Calu3 (cell line): ENCODE results near the gene PPP1R16B. TPM values are rescaled to one million over a fixed set of nuclear protein-coding genes. Genes with fewer than 3 reads are reported as not detected.

Experiments
- BruUV-seq: library from RNA; stranded (reverse); fragments of 400-500 nt; replicated peaks from 2 replicates; lab custom pipeline; 2021; lab: Mats Ljungman, UMichigan
- CTCF ChIA-PET: fragments of 300-600 bp; sonication (Branson Sonifier 250); formaldehyde crosslinking; loops from one replicate; lab custom pipeline; 2022; ENCODE audit warnings: antibody characterized with exemption; lab: Charles Lee
- DNase-seq: peaks from one replicate; pipeline ENCODE4 v3.0.0; 2022
- H3K27ac Mint-ChIP-seq: one replicate; pipeline ENCODE4 v1.8.0; 2022; ENCODE audit warnings: mixed read lengths; ENCODE audit not compliant: unreplicated experiment
- H3K27me3 Mint-ChIP-seq: one replicate; pipeline ENCODE4 v1.8.0; 2022; ENCODE audit warnings: mixed read lengths; ENCODE audit not compliant: unreplicated experiment
- H3K36me3 Mint-ChIP-seq: one replicate; pipeline ENCODE4 v1.8.0; 2022; ENCODE audit warnings: mild to moderate bottlenecking, moderate library complexity, mixed read lengths; ENCODE audit not compliant: insufficient read depth, unreplicated experiment
- H3K4me1 Mint-ChIP-seq: one replicate; pipeline ENCODE4 v1.8.0; 2022; ENCODE audit warnings: mild to moderate bottlenecking, low read depth, mixed read lengths; ENCODE audit not compliant: unreplicated experiment
- H3K4me3 Mint-ChIP-seq: one replicate; pipeline ENCODE4 v1.8.0; 2022; ENCODE audit warnings: mild to moderate bottlenecking, low read depth, moderate library complexity, mixed read lengths; ENCODE audit not compliant: unreplicated experiment
- H3K9me3 Mint-ChIP-seq: one replicate; pipeline ENCODE4 v1.8.0; 2022; ENCODE audit warnings: low read depth, mixed read lengths; ENCODE audit not compliant: unreplicated experiment
- intact Hi-C: fragments of 100-400 bp; cut with micrococcal nuclease; formaldehyde crosslinking; loops from one replicate; pipeline ENCODE4 v1.10.0; 2022; ENCODE audit not compliant: unreplicated experiment
- total RNA-seq: library from RNA; stranded (reverse); gene quantifications from 2 replicates; pipeline ENCODE4 v1.2.3, GENCODE V29; 2022
- TF ChIP-seq, protein P1 (sequence below): fragments of 200-600 bp; IDR thresholded peaks from one replicate; pipeline ENCODE4 v1.8.0; 2022; ENCODE audit warnings: antibody characterized with exemption; ENCODE audit not compliant: unreplicated experiment

PPP1R16B gene
- total RNA-seq, 1 experiment from 2014 or later = not detected

DNA sequence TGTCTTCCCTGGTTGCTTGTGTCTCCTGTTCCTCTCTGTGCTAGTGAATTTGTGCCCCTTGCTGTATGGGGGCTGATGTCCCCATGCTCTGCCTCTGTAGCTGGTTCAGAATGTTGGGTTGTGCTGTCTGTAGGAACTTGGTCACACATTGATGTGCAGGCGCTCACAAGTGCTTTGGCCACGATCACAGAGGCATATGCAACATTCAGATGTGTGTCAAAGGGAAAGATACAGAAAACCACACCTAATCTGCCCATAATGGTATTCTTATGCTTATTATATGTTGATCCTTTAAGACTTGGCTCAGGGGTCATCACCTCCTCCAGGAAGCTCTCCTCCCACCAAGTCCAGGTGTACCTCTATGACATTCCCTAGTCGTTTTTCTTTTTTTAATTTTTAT is 139.5 kb downstream of the PPP1R16B start:
- peaks cover 53% of the 10 kb centered on the region for H3K36me3 Mint-ChIP-seq
- BruUV-seq = no TSS peak
- H3K27ac Mint-ChIP-seq = no peak overlapping the region
- no peaks in the 10 kb centered on the region for H3K4me1 Mint-ChIP-seq
- CTCF ChIA-PET = no interaction called here
- H3K4me3 Mint-ChIP-seq = no peak overlapping the region
- intact Hi-C loops = no loop called here
- H3K9me3 Mint-ChIP-seq = no peaks in the 10 kb centered on the region
- no peak for DNase-seq
- TF ChIP-seq, protein P1, sequence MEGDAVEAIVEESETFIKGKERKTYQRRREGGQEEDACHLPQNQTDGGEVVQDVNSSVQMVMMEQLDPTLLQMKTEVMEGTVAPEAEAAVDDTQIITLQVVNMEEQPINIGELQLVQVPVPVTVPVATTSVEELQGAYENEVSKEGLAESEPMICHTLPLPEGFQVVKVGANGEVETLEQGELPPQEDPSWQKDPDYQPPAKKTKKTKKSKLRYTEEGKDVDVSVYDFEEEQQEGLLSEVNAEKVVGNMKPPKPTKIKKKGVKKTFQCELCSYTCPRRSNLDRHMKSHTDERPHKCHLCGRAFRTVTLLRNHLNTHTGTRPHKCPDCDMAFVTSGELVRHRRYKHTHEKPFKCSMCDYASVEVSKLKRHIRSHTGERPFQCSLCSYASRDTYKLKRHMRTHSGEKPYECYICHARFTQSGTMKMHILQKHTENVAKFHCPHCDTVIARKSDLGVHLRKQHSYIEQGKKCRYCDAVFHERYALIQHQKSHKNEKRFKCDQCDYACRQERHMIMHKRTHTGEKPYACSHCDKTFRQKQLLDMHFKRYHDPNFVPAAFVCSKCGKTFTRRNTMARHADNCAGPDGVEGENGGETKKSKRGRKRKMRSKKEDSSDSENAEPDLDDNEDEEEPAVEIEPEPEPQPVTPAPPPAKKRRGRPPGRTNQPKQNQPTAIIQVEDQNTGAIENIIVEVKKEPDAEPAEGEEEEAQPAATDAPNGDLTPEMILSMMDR = no peak
- no peaks in the 10 kb centered on the region for H3K27me3 Mint-ChIP-seq

DNA sequence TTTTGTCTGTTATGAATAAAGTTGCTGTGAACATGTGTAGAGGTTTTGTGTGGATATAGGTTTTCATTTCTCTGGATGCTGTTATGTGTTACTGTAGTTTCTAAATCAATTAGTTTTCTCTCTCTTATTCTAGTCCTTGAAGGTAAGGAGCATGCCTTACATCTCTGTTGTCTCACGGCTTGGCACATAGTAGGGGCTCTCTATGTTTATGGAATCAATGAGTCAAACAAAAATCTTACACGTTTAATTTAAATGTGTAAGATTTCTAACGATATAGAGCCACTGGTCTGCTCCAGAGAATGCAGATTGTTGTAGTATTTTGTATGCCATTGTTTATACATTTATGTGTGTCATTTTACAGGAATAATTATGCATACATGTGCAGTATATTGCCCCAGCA is 141.3 kb downstream of the PPP1R16B start:
- H3K27ac Mint-ChIP-seq = no peak overlapping the region
- no peak overlapping the region for H3K4me3 Mint-ChIP-seq
- H3K27me3 Mint-ChIP-seq = no peaks in the 10 kb centered on the region
- CTCF ChIA-PET = no interaction called here
- H3K36me3 Mint-ChIP-seq = peaks cover 63% of the 10 kb centered on the region
- intact Hi-C loops = no loop called here
- H3K9me3 Mint-ChIP-seq = no peaks in the 10 kb centered on the region
- TF ChIP-seq, protein P1 = no peak
- no TSS peak for BruUV-seq
- H3K4me1 Mint-ChIP-seq = no peaks in the 10 kb centered on the region
- no peak for DNase-seq

DNA sequence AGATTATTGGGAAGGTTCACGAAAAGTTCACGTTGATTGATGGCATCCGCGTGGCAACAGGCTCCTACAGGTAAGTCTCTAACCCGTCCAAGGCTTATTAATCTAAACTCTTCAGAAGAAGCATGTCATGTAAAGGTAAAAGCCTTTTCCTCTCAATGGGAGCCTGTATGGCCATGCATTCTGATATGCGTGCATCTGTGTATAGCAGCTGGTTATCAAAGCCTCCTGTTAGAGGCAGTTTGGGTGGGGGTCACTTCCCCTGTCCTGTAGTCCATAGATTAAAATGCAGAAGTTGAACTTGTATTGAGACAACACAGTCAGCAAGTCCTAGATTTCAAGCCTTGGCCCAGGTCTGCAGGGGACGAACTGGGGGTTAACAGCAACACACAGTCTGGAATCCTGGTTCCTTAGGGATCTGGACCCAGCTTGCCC is 142.4 kb downstream of the PPP1R16B start:
- Mint-ChIP-seq H3K27me3 (no peaks in the 10 kb centered on the region), H3K4me3 (no peak overlapping the region), H3K9me3 (no peaks in the 10 kb centered on the region), H3K4me1 (no peaks in the 10 kb centered on the region), H3K36me3 (peaks cover 66% of the 10 kb centered on the region), H3K27ac (no peak overlapping the region)
- TF ChIP-seq, protein P1 = no peak
- intact Hi-C loops = no loop called here
- BruUV-seq = no TSS peak
- CTCF ChIA-PET = interaction anchor here (2.4 kb wide), 1 partner anchor 14 kb away, joined by 7 read pairs; the partner anchor contains the start of gene DHX35
- DNase-seq = no peak

DNA sequence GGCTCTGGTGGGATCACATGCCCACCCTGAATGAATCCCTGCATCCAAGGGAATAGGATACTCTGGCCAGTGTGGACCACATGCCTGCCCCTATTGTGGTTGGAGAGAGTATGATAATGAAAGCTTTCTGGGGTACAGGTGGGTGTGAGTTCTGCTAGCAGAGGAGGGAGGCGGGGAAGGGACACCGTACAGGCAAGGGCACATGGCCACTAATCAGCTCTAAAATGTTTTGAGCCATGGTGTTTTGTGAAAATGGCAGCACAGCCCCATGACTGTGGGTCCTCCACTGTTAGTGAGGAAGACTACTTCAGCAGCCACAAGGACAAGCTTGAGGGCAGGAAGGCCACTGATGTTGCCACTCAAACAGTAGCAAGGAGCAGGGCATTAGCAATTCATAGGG is 144.8 kb downstream of the PPP1R16B start:
- peaks cover 67% of the 10 kb centered on the region for H3K36me3 Mint-ChIP-seq

More for the DNA sequence above, 144.8 kb downstream of the PPP1R16B start:
- H3K9me3 Mint-ChIP-seq = no peaks in the 10 kb centered on the region
- no peaks in the 10 kb centered on the region for H3K4me1 Mint-ChIP-seq
- no peak overlapping the region for H3K27ac Mint-ChIP-seq
- no peak for DNase-seq
- no peak overlapping the region for H3K4me3 Mint-ChIP-seq
- no peaks in the 10 kb centered on the region for H3K27me3 Mint-ChIP-seq
- intact Hi-C loops = no loop called here
- CTCF ChIA-PET = interaction anchor here (1.0 to 2.4 kb wide), 2 partner anchors 12 to 20 kb away, joined by 3 to 7 read pairs; partner anchors contain the start of gene DHX35
- BruUV-seq = no TSS peak
- TF ChIP-seq, protein P1 = no peak
